Brain microvascular endothelial cell (primary cell): Measurements from ENCODE around the gene C22orf31.

Source experiments
- DNase-seq: peaks from one replicate; pipeline ENCODE4 v3.0.0-alpha.2; 2020
- H3K27ac ChIP-seq: fragments of 250-450 bp; sonication (Bioruptor Pico); 2 replicates; pipeline ENCODE4 v1.5.1; 2020; ENCODE audit warnings: mild to moderate bottlenecking, moderate library complexity
- H3K27me3 ChIP-seq: fragments of 250-450 bp; sonication (Bioruptor Pico); replicated peaks from 2 replicates; pipeline ENCODE4 v1.5.1; 2020; ENCODE audit warnings: mild to moderate bottlenecking
- H3K36me3 ChIP-seq: fragments of 250-450 bp; sonication (Bioruptor Pico); replicated peaks from 2 replicates; pipeline ENCODE4 v1.5.1; 2020; ENCODE audit warnings: mild to moderate bottlenecking
- H3K4me3 ChIP-seq: 2 replicates; pipeline ENCODE4 v1.5.1; 2011; ENCODE audit warnings: low read depth, mild to moderate bottlenecking, control low read depth, low read length, moderate library complexity
- CTCF ChIP-seq: IDR thresholded peaks from 2 replicates; pipeline ENCODE4 v1.5.1; 2011; ENCODE audit warnings: low read depth, mild to moderate bottlenecking, moderate library complexity, low read length, control low read depth, inconsistent platforms; ENCODE audit errors: missing control alignments
- in situ Hi-C: cut with HindIII; loops from 2 replicates; pipeline ENCODE4 v1.10.0; 2017; ENCODE audit warnings: low sequenced_read_pairs, low pct_ligation_motif_present

The C22orf31 gene

GRCh38 chr22:29049655-29050263 is 11.9 kb downstream of the C22orf31 start:
- in situ Hi-C loops = no loop called here
- TF ChIP-seq CTCF = no peak
- DNase-seq = no peak
- Histone ChIP-seq H3K27ac (no peak overlapping the region), H3K4me3 (no peak overlapping the region), H3K36me3 (no peaks in the 10 kb centered on the region), H3K27me3 (no peaks in the 10 kb centered on the region)

GRCh38 chr22:29048822-29049654 is 12.6 kb downstream of the C22orf31 start:
- no peak overlapping the region for H3K4me3 ChIP-seq
- no peak overlapping the region for H3K27ac ChIP-seq
- H3K27me3 ChIP-seq = no peaks in the 10 kb centered on the region
- no peak for DNase-seq
- no peak for TF ChIP-seq CTCF
- in situ Hi-C loops = no loop called here
- H3K36me3 ChIP-seq = no peaks in the 10 kb centered on the region

- DNase-seq = peak; percentile 74
- H3K36me3 ChIP-seq = no peaks in the 10 kb centered on the region
- H3K27ac ChIP-seq = peak overlapping the region; percentile 54
- in situ Hi-C loops = no loop called here
- H3K27me3 ChIP-seq = no peaks in the 10 kb centered on the region
- H3K4me3 ChIP-seq = no peak overlapping the region
- no peak for TF ChIP-seq CTCF
Measured at GRCh38 chr22:29044657-29045176, 16.9 kb downstream of the C22orf31 start.

GRCh38 chr22:29043906-29044575 is 17.6 kb downstream of the C22orf31 start:
- no peaks in the 10 kb centered on the region for H3K36me3 ChIP-seq
- DNase-seq = peak; percentile 11
- in situ Hi-C loops = no loop called here
- no peak for TF ChIP-seq CTCF
- H3K27me3 ChIP-seq = no peaks in the 10 kb centered on the region
- peak overlapping the region; percentile 54 for H3K27ac ChIP-seq
- H3K4me3 ChIP-seq = no peak overlapping the region

- H3K27ac ChIP-seq = peak overlapping the region; percentile 43
- no peak for TF ChIP-seq CTCF
- in situ Hi-C loops = no loop called here
Measured at GRCh38 chr22:29041408-29041807, 20.2 kb downstream of the C22orf31 start.

More at GRCh38 chr22:29041408-29041807, 20.2 kb downstream of the C22orf31 start:
- H3K36me3 ChIP-seq = no peaks in the 10 kb centered on the region
- DNase-seq = peak; percentile 47
- no peak overlapping the region for H3K4me3 ChIP-seq
- H3K27me3 ChIP-seq = no peaks in the 10 kb centered on the region
